NCI-H1092 treated with DMSO at 0.1 percent for 48 hours (cell line): ENCODE measurements around the gene APBB2.
A peak's percentile ranks its signal among the peaks of the same experiment; 100 is the strongest.

Experiments
- DNase-seq: peaks from one replicate; lab custom pipeline; 2025; lab: John Stamatoyannopoulos, UW

APBB2 gene

GRCh38 chr4:41098093-41099048 is 116.0 kb downstream of the APBB2 start:
- no peak for DNase-seq

GRCh38 chr4:41095973-41096372 is 118.4 kb downstream of the APBB2 start:
- no peak for DNase-seq

- DNase-seq: no peak
Measured at GRCh38 chr4:41095192-41095872, 119.0 kb downstream of the APBB2 start.

- DNase-seq: no peak
Measured at GRCh38 chr4:41092128-41092527, 122.2 kb downstream of the APBB2 start.

GRCh38 chr4:41081847-41082246 is 132.5 kb downstream of the APBB2 start:
- no peak for DNase-seq

GRCh38 chr4:41080976-41081375 is 133.4 kb downstream of the APBB2 start:
- no peak for DNase-seq

- no peak for DNase-seq
Measured at GRCh38 chr4:41079881-41080560, 134.3 kb downstream of the APBB2 start.

GRCh38 chr4:41077628-41078027 is 136.7 kb downstream of the APBB2 start:
- DNase-seq: no peak

GRCh38 chr4:41076481-41076880 is 137.9 kb downstream of the APBB2 start:
- no peak for DNase-seq

GRCh38 chr4:41074215-41074614 is 140.1 kb downstream of the APBB2 start:
- no peak for DNase-seq

GRCh38 chr4:41072021-41072777 is 142.1 kb downstream of the APBB2 start:
- DNase-seq: peak; percentile 16

GRCh38 chr4:41070516-41071281 is 143.6 kb downstream of the APBB2 start:
- DNase-seq: no peak

GRCh38 chr4:41069838-41070237 is 144.5 kb downstream of the APBB2 start:
- peak; percentile 72 for DNase-seq

- DNase-seq: peak; percentile 44
Measured at GRCh38 chr4:41069257-41069656, 145.1 kb downstream of the APBB2 start.

GRCh38 chr4:41067369-41067768 is 147.0 kb downstream of the APBB2 start:
- no peak for DNase-seq

- DNase-seq: no peak
Measured at GRCh38 chr4:41066049-41066448, 148.3 kb downstream of the APBB2 start.

GRCh38 chr4:41065434-41066006 is 148.8 kb downstream of the APBB2 start:
- no peak for DNase-seq

- DNase-seq: no peak
Measured at GRCh38 chr4:41064953-41065352, 149.4 kb downstream of the APBB2 start.

- no peak for DNase-seq
Measured at GRCh38 chr4:41061482-41062185, 152.7 kb downstream of the APBB2 start.
